ENCODE data around the gene FAM3D.

DNA sequence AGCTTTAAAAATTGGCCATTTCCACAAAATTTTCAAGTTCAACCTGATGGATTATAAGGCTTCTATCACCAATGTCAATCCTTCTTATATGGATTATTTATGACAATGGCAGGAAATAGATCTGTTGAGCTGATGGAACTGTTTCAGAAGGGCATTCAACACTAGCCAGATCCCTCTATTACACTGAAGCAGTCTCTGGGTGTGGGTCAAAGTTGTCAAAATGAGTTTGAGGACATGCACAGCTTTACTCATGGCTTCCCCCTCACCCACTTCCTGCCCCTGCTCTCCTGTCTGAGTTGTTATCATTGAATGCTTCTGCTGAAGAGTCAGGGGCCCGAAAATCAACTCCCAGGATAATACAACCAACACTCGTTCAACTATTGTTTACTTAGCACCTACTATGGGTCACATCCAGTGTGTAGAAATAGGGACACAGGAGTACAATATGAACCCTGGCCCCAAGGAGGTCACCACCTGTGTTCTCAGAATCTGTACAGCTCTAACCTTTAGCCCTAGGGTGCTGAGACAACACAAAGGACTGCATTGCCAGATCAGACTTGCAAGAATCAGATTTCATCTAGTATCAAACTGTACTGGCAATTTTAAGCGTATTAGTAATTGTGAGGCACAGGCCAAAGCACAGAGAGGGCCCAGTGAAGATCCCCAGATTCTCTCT lies 41.7 kb upstream of the FAM3D start:
- TF ChIP-seq POLR2AphosphoS5 (IDR thresholded peaks at IDR 0.05) (no peak), POLR2A (IDR thresholded peaks at IDR 0.05) (no peak)
- TF ChIP-seq, protein P1, sequence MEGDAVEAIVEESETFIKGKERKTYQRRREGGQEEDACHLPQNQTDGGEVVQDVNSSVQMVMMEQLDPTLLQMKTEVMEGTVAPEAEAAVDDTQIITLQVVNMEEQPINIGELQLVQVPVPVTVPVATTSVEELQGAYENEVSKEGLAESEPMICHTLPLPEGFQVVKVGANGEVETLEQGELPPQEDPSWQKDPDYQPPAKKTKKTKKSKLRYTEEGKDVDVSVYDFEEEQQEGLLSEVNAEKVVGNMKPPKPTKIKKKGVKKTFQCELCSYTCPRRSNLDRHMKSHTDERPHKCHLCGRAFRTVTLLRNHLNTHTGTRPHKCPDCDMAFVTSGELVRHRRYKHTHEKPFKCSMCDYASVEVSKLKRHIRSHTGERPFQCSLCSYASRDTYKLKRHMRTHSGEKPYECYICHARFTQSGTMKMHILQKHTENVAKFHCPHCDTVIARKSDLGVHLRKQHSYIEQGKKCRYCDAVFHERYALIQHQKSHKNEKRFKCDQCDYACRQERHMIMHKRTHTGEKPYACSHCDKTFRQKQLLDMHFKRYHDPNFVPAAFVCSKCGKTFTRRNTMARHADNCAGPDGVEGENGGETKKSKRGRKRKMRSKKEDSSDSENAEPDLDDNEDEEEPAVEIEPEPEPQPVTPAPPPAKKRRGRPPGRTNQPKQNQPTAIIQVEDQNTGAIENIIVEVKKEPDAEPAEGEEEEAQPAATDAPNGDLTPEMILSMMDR (IDR thresholded peaks at IDR 0.05), result no peak
